Measurements from ENCODE around the gene MYO3A.

The MYO3A gene

DNA sequence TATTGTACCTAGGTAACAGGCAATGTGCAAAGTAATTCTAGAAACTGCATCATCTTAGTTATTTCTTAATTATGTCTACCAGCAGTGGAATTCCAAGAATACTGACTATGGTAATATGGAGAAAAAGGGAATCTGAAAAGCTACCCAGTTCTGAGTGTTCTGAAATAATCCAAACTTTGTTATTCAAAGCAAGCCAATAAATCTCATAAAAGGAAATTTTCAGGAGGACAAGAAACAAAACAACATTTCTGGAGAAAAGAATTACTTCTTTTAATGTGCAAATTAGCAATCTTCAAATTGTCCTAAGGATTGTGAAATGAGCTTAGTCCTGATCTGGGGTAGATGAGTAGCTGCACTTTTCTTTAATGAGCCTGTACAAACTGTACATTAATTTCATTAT is 88.8 kb downstream of the MYO3A start:
- Histone ChIP-seq H3K27ac (no peak overlapping the region), H3K4me3 (ENCODE audit: low read depth, low read length) (no peak overlapping the region), H3K36me3 (replicated peaks) (no peaks in the 10 kb centered on the region), H3K27me3 (replicated peaks) (no peaks in the 10 kb centered on the region)
- no peak for DNase-seq
- in situ Hi-C loops (cut with HindIII; ENCODE audit: low pct_ligation_motif_present, low sequenced_read_pairs) = no loop called here
- no peak for TF ChIP-seq CTCF (IDR thresholded peaks at IDR 0.05; ENCODE audit: low read depth, low read length, missing control alignments)

DNA sequence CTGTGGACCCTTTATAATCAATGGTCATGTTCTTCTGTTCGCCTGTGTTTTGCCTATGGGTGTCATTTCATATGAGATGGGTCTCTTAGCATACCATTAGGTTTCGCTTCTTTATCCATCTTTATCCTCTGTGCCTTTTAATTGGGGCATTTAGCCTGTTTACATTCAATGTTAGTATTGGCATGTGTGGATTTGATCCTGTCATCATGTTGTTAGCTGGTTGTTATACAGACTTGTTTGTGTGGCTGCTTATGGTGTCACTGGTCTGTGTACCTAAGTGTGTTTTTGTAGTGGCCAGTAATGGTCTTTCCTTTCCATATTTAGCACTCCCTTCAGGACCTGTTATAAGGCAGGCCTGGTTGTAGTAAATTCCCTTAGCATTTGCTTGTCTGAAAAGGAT is 90.3 kb downstream of the MYO3A start:
- in situ Hi-C loops (cut with HindIII; ENCODE audit: low pct_ligation_motif_present, low sequenced_read_pairs) = no loop called here
- no peak for TF ChIP-seq CTCF (IDR thresholded peaks at IDR 0.05; ENCODE audit: low read depth, low read length, missing control alignments)
- DNase-seq = no peak
- Histone ChIP-seq H3K27ac (no peak overlapping the region), H3K36me3 (replicated peaks) (no peaks in the 10 kb centered on the region), H3K27me3 (replicated peaks) (no peaks in the 10 kb centered on the region), H3K4me3 (ENCODE audit: low read depth, low read length) (no peak overlapping the region)

- H3K27ac ChIP-seq = no peak overlapping the region
- H3K27me3 ChIP-seq (replicated peaks) = no peaks in the 10 kb centered on the region
- no peak for DNase-seq
- H3K4me3 ChIP-seq (ENCODE audit: low read depth, low read length) = no peak overlapping the region
- in situ Hi-C loops (cut with HindIII; ENCODE audit: low pct_ligation_motif_present, low sequenced_read_pairs) = no loop called here
- no peak for TF ChIP-seq CTCF (IDR thresholded peaks at IDR 0.05; ENCODE audit: low read depth, low read length, missing control alignments)
- no peaks in the 10 kb centered on the region for H3K36me3 ChIP-seq (replicated peaks)
These were observed 91.5 kb downstream of the MYO3A start for GRCh38 chr10:26025523-26025922.

- H3K36me3 ChIP-seq (replicated peaks) = no peaks in the 10 kb centered on the region
- no peaks in the 10 kb centered on the region for H3K27me3 ChIP-seq (replicated peaks)
- H3K4me3 ChIP-seq (ENCODE audit: low read depth, low read length) = no peak overlapping the region
- in situ Hi-C loops (cut with HindIII; ENCODE audit: low pct_ligation_motif_present, low sequenced_read_pairs) = no loop called here
- TF ChIP-seq CTCF (IDR thresholded peaks at IDR 0.05; ENCODE audit: low read depth, low read length, missing control alignments) = no peak
- no peak for DNase-seq
- H3K27ac ChIP-seq = no peak overlapping the region
These were observed 95.8 kb downstream of the MYO3A start for GRCh38 chr10:26029858-26030257.

- in situ Hi-C loops (cut with HindIII; ENCODE audit: low pct_ligation_motif_present, low sequenced_read_pairs) = no loop called here
- no peak for TF ChIP-seq CTCF (IDR thresholded peaks at IDR 0.05; ENCODE audit: low read depth, low read length, missing control alignments)
These were observed 97.3 kb downstream of the MYO3A start for GRCh38 chr10:26031300-26031699.

DNA sequence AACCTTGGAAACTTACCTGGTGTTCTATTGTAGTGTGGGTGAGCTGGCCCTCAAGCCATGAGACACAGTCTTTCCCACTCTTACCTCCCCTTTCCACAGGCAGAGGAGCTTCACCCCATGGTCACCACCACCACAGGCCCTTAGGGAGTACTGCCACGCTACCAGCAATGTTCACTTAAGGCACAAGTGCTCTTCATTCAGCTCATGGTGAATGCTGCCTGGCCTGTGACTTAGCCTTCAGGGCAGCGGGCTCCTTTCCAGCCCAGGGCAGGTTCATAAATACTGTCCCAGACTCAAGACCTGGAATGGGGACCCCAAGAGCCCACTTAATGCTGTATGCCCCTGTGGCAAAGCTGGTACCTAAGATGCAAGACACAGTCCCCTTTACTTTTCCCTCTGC is 109.4 kb downstream of the MYO3A start:
- DNase-seq = no peak

More at GRCh38 chr10:26031300-26031699, 97.3 kb downstream of the MYO3A start:
- no peak overlapping the region for H3K27ac ChIP-seq
- H3K4me3 ChIP-seq (ENCODE audit: low read depth, low read length) = no peak overlapping the region
- no peaks in the 10 kb centered on the region for H3K36me3 ChIP-seq (replicated peaks)
- DNase-seq = no peak
- no peaks in the 10 kb centered on the region for H3K27me3 ChIP-seq (replicated peaks)

More for the DNA sequence above, 109.4 kb downstream of the MYO3A start:
- no peak overlapping the region for H3K4me3 ChIP-seq (ENCODE audit: low read depth, low read length)
- no peaks in the 10 kb centered on the region for H3K27me3 ChIP-seq (replicated peaks)
- no peak for TF ChIP-seq CTCF (IDR thresholded peaks at IDR 0.05; ENCODE audit: low read depth, low read length, missing control alignments)
- in situ Hi-C loops (cut with HindIII; ENCODE audit: low pct_ligation_motif_present, low sequenced_read_pairs) = no loop called here
- no peaks in the 10 kb centered on the region for H3K36me3 ChIP-seq (replicated peaks)
- no peak overlapping the region for H3K27ac ChIP-seq
